Esophagus muscularis mucosa (tissue), 4 donors: ENCODE measurements around the gene LAPTM5. TPM values are rescaled to one million over a fixed set of nuclear protein-coding genes. Genes with fewer than 3 reads are reported as not detected.

Source experiments
- DNase-seq: peaks from one replicate; pipeline ENCODE4 v3.0.0-alpha.2; 2017; ENCODE audit errors: extremely low spot score
- H3K27ac ChIP-seq, 4 donors: fragments of 200-600 bp; sonication (generic); replicated peaks in 1 of 4; 1 replicate in 3 of 4; 2 replicates in 1 of 4; pipeline ENCODE4 v1.5.1; 2016 to 2019; ENCODE audit warnings: mild to moderate bottlenecking in 1 of 4
- H3K27me3 ChIP-seq, 4 donors: fragments of 200-600 bp; sonication (generic); one replicate each; pipeline versions ENCODE4 v1.5.1 to v1.6.0; 2016 to 2019
- H3K36me3 ChIP-seq, 4 donors: fragments of 200-600 bp; sonication (generic); one replicate each; pipeline ENCODE4 v1.5.1; 2016 to 2019
- H3K4me1 ChIP-seq, 4 donors: fragments of 200-600 bp; sonication (generic); one replicate each; pipeline ENCODE4 v1.5.1; 2016 to 2019
- H3K4me3 ChIP-seq, 4 donors: fragments of 200-600 bp; sonication (generic); 1 replicate in 2 of 4; 2 replicates in 2 of 4; pipeline ENCODE4 v1.5.1; 2016 to 2019; ENCODE audit warnings: mild to moderate bottlenecking in 4 of 4, moderate library complexity in 1 of 4
- H3K9me3 ChIP-seq, 4 donors: fragments of 200-600 bp; sonication (generic); 1 replicate in 3 of 4; 2 replicates in 1 of 4; pipeline ENCODE4 v1.5.1; 2016 to 2019
- CTCF ChIP-seq, 3 experiments: fragments of 200-600 bp in 2 of 3; fragments of 450-650 bp in 1 of 3; sonication (generic) in 2 of 3; IDR thresholded peaks; one replicate each; pipeline ENCODE4 v1.5.1; 2017 to 2019; ENCODE audit warnings: antibody characterized with exemption in 3 of 3, mild to moderate bottlenecking in 2 of 3, moderate library complexity in 1 of 3
- EP300 ChIP-seq: sonication (generic); formaldehyde crosslinking; IDR thresholded peaks from one replicate; pipeline ENCODE4 v1.6.1; 2017; ENCODE audit warnings: antibody characterized with exemption
- POLR2A ChIP-seq: fragments of 450-650 bp; IDR thresholded peaks from one replicate; pipeline ENCODE4 v1.6.1; 2017; ENCODE audit warnings: antibody characterized with exemption, moderate library complexity, mild to moderate bottlenecking, low read depth
- POLR2AphosphoS5 ChIP-seq, 2 donors: sonication (generic); formaldehyde crosslinking; IDR thresholded peaks; one replicate each; pipeline ENCODE4 v1.6.1; 2017; ENCODE audit warnings: antibody characterized with exemption in 2 of 2
- WGBS: methylation state at CpG from one replicate; pipeline ENCODE4 v1.1.5; 2018; 5-methylcytosine and 5-hydroxymethylcytosine counted together
- intact Hi-C: fragments of 100-400 bp; cut with DNase I; formaldehyde crosslinking; loops from one replicate; pipeline ENCODE4 v1.15.1; 2023
- total RNA-seq, 4 donors: library from RNA; depleted of rRNA; stranded (reverse); fragments of >200 nt; gene quantifications; one replicate each; pipeline versions ENCODE4 v1.1.0 to v1.2.1, GENCODE V29; 2016

The LAPTM5 gene
- total RNA-seq, 4 donors from 2014 or later, result 32.4 to 83.7 (median 36.3) TPM

- no peak overlapping the region for H3K4me3 ChIP-seq
- peaks cover 0 to 26% (median 14%) of the 10 kb centered on the region in 4 donors for H3K36me3 ChIP-seq
- H3K27ac ChIP-seq, result no peak overlapping the region
- DNase-seq, result no peak
- peaks cover 10 to 19% (median 16%) of the 10 kb centered on the region in 4 donors for H3K4me1 ChIP-seq
- intact Hi-C loops, result loop anchor here (5.0 kb wide), 1 partner anchor 212 kb away; no protein-coding TSS in a partner anchor
- WGBS, result 86% methylated on average over 16 of the region's 16 CpGs
- H3K27me3 ChIP-seq, result no peaks in the 10 kb centered on the region
- H3K9me3 ChIP-seq, result peaks cover 0 to under 1% (median 0%) of the 10 kb centered on the region in 4 donors
- TF ChIP-seq CTCF (IDR thresholded peaks at IDR 0.05) (no peak), POLR2AphosphoS5 (IDR thresholded peaks at IDR 0.05) (no peak), POLR2A (no peak), EP300 (no peak)
Observed at GRCh38 chr1:30720271-30721223, 37.0 kb downstream of the LAPTM5 start.

- Histone ChIP-seq H3K27me3 (no peaks in the 10 kb centered on the region), H3K9me3 (peaks cover 0 to 4% (median 0%) of the 10 kb centered on the region in 4 donors), H3K36me3 (peaks cover 0 to 18% (median 9%) of the 10 kb centered on the region in 4 donors), H3K4me3 (peak overlapping the region; percentile 60 to 75 (median 68)), H3K4me1 (peaks cover 10 to 19% (median 16%) of the 10 kb centered on the region in 4 donors), H3K27ac (peak overlapping the region; percentile 95 to 100 (median 100))
- WGBS, result 42% methylated on average over 16 of the region's 21 CpGs
- intact Hi-C loops, result loop anchor here (1.0 to 5.0 kb wide), 2 partner anchors 60 to 213 kb away; no protein-coding TSS in a partner anchor
- TF ChIP-seq POLR2AphosphoS5 (IDR thresholded peaks at IDR 0.05) (peak in 1 of 2 donors; percentile 16), EP300 (no peak), POLR2A (no peak), CTCF (IDR thresholded peaks at IDR 0.05) (peak in 1 of 3 experiments; percentile 7)
- no peak for DNase-seq
Observed at GRCh38 chr1:30719406-30720270, 37.9 kb downstream of the LAPTM5 start.

- TF ChIP-seq EP300, result no peak
- peak; percentile 96 to 98 for TF ChIP-seq POLR2AphosphoS5 (IDR thresholded peaks at IDR 0.05)
- TF ChIP-seq CTCF (IDR thresholded peaks at IDR 0.05), result peak in 2 of 3 experiments; percentile 97 to 99
- TF ChIP-seq POLR2A, result peak; percentile 59
Observed at GRCh38 chr1:30718636-30719405, 38.8 kb downstream of the LAPTM5 start.

More at GRCh38 chr1:30718636-30719405, 38.8 kb downstream of the LAPTM5 start:
- Histone ChIP-seq H3K4me1 (peaks cover 10 to 22% (median 17%) of the 10 kb centered on the region in 4 donors), H3K4me3 (peak overlapping the region; percentile 60 to 75 (median 68)), H3K27ac (peak overlapping the region; percentile 95 to 100 (median 100)), H3K36me3 (peaks cover 0 to 16% (median 6%) of the 10 kb centered on the region in 4 donors), H3K27me3 (no peaks in the 10 kb centered on the region), H3K9me3 (peaks cover 0 to 4% (median 0%) of the 10 kb centered on the region in 4 donors)
- DNase-seq, result peak; percentile 96
- under 1% methylated on average over 40 of the region's 66 CpGs for WGBS
- intact Hi-C loops, result loop anchor here (1.0 kb wide), 1 partner anchor 60 kb away; no protein-coding TSS in a partner anchor
